OCI-LY7 (cell line): ENCODE data around the gene FAM221B. TPM values are rescaled to one million over a fixed set of nuclear protein-coding genes. Genes with fewer than 3 reads are reported as not detected.

Experiments used
- BruUV-seq: library from RNA; stranded (reverse); fragments of 400-500 nt; replicated peaks from 2 replicates; lab custom pipeline; 2021; lab: Mats Ljungman, UMichigan
- CTCF ChIA-PET: fragments of 300-600 bp; sonication (Branson Sonifier 250); formaldehyde crosslinking; loops from one replicate; lab custom pipeline; 2022; ENCODE audit warnings: antibody characterized with exemption; ENCODE audit not compliant: unreplicated experiment; lab: Charles Lee
- POLR2A ChIA-PET: fragments of 300-600 bp; sonication (Branson Sonifier 250); formaldehyde crosslinking; loops from one replicate; lab custom pipeline; 2022; ENCODE audit warnings: antibody characterized with exemption; lab: Charles Lee
- DNase-seq: peaks from one replicate; pipeline ENCODE4 v3.0.0-alpha.2; 2015; ENCODE audit warnings: low spot score
- H2AFZ ChIP-seq: fragments of 200-600 bp; sonication (generic), shearing (Covaris generic); 2 replicates; pipeline ENCODE4 v1.6.1; 2014; ENCODE audit warnings: mild to moderate bottlenecking, antibody characterized with exemption, low read length, moderate library complexity
- H3K27ac ChIP-seq: fragments of 200-600 bp; sonication (generic); 2 replicates; pipeline ENCODE4 v1.5.1; 2014; ENCODE audit warnings: mixed run types, low read depth, mild to moderate bottlenecking, moderate library complexity, low read length, inconsistent platforms; ENCODE audit not compliant: poor library complexity, severe bottlenecking
- H3K36me3 ChIP-seq: fragments of 200-600 bp; sonication (generic); 2 replicates; pipeline ENCODE4 v1.6.1; 2014; ENCODE audit warnings: mild to moderate bottlenecking, antibody characterized with exemption, low read length, moderate library complexity, mixed read lengths; ENCODE audit not compliant: insufficient read depth
- H3K4me1 ChIP-seq: fragments of 200-600 bp; sonication (generic); 2 replicates; pipeline ENCODE4 v1.5.1; 2014; ENCODE audit warnings: mild to moderate bottlenecking, low read length; ENCODE audit not compliant: insufficient read depth, poor library complexity, severe bottlenecking
- H3K4me2 ChIP-seq: fragments of 200-600 bp; sonication (generic); 2 replicates; pipeline ENCODE4 v1.6.1; 2014; ENCODE audit warnings: mild to moderate bottlenecking, low read length
- H3K4me3 ChIP-seq: fragments of 200-600 bp; sonication (generic); 2 replicates; pipeline ENCODE4 v1.5.1; 2014; ENCODE audit warnings: mild to moderate bottlenecking, low read depth, low read length; ENCODE audit not compliant: poor library complexity, severe bottlenecking
- H3K79me2 ChIP-seq: fragments of 200-600 bp; sonication (generic); 2 replicates; pipeline ENCODE4 v1.6.1; 2016; ENCODE audit warnings: low read depth, mild to moderate bottlenecking, low read length, moderate library complexity, mixed read lengths; ENCODE audit not compliant: insufficient read depth
- H3K9me2 ChIP-seq: fragments of 200-600 bp; sonication (generic); 2 replicates; pipeline ENCODE4 v1.6.1; 2016; ENCODE audit warnings: mild to moderate bottlenecking, low read length, mixed read lengths; ENCODE audit not compliant: insufficient read depth
- H3K9me3 ChIP-seq: fragments of 200-600 bp; sonication (generic); 2 replicates; pipeline ENCODE4 v1.6.1; 2014; ENCODE audit warnings: mild to moderate bottlenecking, mixed run types, low read length, mixed read lengths
- H4K20me1 ChIP-seq: fragments of 200-600 bp; sonication (generic); 2 replicates; pipeline ENCODE4 v1.6.1; 2014; ENCODE audit warnings: mild to moderate bottlenecking, antibody characterized with exemption, low read length, moderate library complexity, mixed read lengths; ENCODE audit not compliant: insufficient read depth
- EZH2phosphoT487 ChIP-seq: fragments of 200-600 bp; sonication (generic); IDR thresholded peaks from 2 replicates; pipeline ENCODE4 v1.6.1; 2018; ENCODE audit warnings: low read depth, borderline replicate concordance, mild to moderate bottlenecking, mixed run types, antibody characterized with exemption, low read length, moderate library complexity, mixed read lengths
- intact Hi-C: fragments of 100-400 bp; cut with micrococcal nuclease; formaldehyde crosslinking; loops from one replicate; pipeline ENCODE4 v1.10.0; 2022; ENCODE audit not compliant: unreplicated experiment
- total RNA-seq, 2 experiments: library from RNA; depleted of rRNA in 1 of 2; stranded (reverse); fragments of >200 nt in 1 of 2; shearing (Covaris generic) in 1 of 2; gene quantifications; 2 replicates each; pipeline ENCODE4 v1.2.3, GENCODE V29; 2014 to 2022
- TF ChIP-seq, protein P1 (sequence below): fragments of 200-600 bp; sonication (generic); conservative IDR thresholded peaks from 2 replicates; pipeline ENCODE4 v1.5.1; 2014; ENCODE audit warnings: mild to moderate bottlenecking, antibody characterized with exemption, low read length, moderate library complexity, mixed read lengths

FAM221B gene
- total RNA-seq, 2 experiments from 2014 or later: not detected

DNA sequence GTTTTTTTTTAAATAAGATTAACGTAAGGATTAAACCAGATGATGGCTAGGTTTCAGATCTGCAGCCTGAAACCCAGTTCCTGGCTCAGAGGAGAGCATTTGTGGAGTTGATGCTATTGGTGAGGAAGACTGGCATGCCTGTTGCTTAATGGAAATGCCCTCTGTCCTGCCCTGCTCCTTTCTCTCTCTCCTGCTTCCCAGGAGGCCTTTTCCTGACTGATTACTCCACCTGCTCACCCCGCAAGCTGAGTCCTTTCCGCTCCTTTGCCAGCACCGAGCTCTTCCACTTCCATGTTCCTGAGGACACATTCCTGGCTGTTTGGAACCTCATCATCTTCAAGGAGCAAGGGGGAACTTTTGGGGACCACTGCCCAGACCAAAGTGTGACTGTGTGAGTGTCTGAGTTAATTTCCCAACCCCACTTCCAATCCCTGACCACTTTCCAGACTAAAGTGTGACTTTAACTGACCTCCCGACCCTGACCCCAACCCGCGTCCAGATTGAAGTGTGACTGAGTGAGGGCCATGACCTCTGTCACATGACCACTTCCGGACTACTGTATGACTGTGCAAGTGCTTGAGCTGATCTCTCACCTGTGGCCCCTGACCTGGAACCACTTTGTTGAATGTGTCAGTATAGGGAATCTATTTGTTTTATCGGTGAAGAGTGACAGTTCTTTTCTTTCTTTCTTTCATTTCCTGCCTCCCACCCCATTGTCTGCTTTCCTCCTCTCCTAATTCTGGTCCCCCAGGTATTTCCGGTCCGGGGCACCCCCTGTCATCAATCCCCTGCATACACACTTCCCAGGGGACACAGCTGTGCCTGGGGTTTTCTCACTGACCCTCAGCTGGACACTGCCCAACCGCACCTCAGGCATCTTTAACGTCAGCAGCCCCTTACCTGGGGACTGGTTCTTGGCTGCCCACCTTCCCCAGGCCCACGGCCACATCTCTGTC is 6.0 kb upstream of the FAM221B start:
- CTCF ChIA-PET: interaction anchor here (0.6 kb wide), 1 partner anchor 48 kb away, joined by 3 read pairs; no protein-coding TSS in a partner anchor
- Histone ChIP-seq H3K4me2 (peak overlapping the region; percentile 43), H4K20me1 (no peaks in the 10 kb centered on the region), H3K4me3 (peak overlapping the region; percentile 2), H3K36me3 (no peaks in the 10 kb centered on the region), H3K27ac (peak overlapping the region; percentile 15), H2AFZ (peak overlapping the region; percentile 51), H3K4me1 (peaks cover 31% of the 10 kb centered on the region), H3K9me3 (no peaks in the 10 kb centered on the region), H3K79me2 (no peaks in the 10 kb centered on the region), H3K9me2 (no peaks in the 10 kb centered on the region)
- intact Hi-C loops: no loop called here
- DNase-seq: peak; percentile 30
- TF ChIP-seq, protein P1, sequence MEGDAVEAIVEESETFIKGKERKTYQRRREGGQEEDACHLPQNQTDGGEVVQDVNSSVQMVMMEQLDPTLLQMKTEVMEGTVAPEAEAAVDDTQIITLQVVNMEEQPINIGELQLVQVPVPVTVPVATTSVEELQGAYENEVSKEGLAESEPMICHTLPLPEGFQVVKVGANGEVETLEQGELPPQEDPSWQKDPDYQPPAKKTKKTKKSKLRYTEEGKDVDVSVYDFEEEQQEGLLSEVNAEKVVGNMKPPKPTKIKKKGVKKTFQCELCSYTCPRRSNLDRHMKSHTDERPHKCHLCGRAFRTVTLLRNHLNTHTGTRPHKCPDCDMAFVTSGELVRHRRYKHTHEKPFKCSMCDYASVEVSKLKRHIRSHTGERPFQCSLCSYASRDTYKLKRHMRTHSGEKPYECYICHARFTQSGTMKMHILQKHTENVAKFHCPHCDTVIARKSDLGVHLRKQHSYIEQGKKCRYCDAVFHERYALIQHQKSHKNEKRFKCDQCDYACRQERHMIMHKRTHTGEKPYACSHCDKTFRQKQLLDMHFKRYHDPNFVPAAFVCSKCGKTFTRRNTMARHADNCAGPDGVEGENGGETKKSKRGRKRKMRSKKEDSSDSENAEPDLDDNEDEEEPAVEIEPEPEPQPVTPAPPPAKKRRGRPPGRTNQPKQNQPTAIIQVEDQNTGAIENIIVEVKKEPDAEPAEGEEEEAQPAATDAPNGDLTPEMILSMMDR: no peak
- TF ChIP-seq EZH2phosphoT487: no peak
- BruUV-seq: no TSS peak
- POLR2A ChIA-PET: interaction anchor here (0.9 to 1.0 kb wide), 5 partner anchors 8 to 106 kb away, joined by 3 to 5 read pairs (median 3); partner anchors contain the start of gene SPAG8

DNA sequence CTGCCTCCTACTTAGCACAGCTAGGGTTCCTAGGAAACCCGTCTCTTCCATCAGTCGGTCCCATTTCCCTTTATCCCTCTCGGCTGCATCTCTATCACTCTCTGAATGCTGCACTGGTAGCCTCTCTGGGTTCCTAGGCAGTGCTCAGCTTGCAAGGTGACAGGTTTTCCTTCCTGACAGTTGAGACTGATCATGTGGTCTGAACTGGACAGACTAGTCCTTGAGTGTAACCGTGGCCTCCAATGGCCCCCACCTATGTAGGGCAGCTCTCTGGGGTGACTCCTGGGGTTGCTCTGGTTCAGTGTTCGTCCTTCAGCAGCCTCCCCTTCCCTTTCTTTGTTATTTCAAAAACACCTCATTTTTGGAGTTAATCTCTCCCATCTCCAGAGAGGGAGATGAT is 4.3 kb upstream of the FAM221B start:
- Histone ChIP-seq H3K4me1 (peaks cover 38% of the 10 kb centered on the region), H3K36me3 (no peaks in the 10 kb centered on the region), H3K4me2 (no peak overlapping the region), H3K4me3 (no peak overlapping the region), H2AFZ (no peak overlapping the region), H3K9me2 (no peaks in the 10 kb centered on the region), H4K20me1 (no peaks in the 10 kb centered on the region), H3K9me3 (no peaks in the 10 kb centered on the region), H3K79me2 (no peaks in the 10 kb centered on the region), H3K27ac (no peak overlapping the region)
- ChIA-PET POLR2A (no interaction called here), CTCF (no interaction called here)
- TF ChIP-seq, protein P1: no peak
- TF ChIP-seq EZH2phosphoT487: no peak
- no TSS peak for BruUV-seq
- DNase-seq: no peak
- intact Hi-C loops: no loop called here
